ENCODE results near the gene SCUBE1.

Gene SCUBE1

GRCh38 chr22:43211941-43212433 lies 131.2 kb downstream of the SCUBE1 start:
- TF ChIP-seq ZNF70 (CRISPR knock-in tag; IDR thresholded peaks at IDR 0.05) (no peak), SNAI2 (CRISPR knock-in tag; IDR thresholded peaks at IDR 0.05) (no peak), ZNF565 (CRISPR knock-in tag; conservative IDR thresholded peaks at IDR 0.05; ENCODE audit: low read depth) (no peak), TCF4 (CRISPR knock-in tag; IDR thresholded peaks at IDR 0.05; ENCODE audit: borderline replicate concordance) (no peak), PATZ1 (CRISPR knock-in tag; IDR thresholded peaks at IDR 0.05; ENCODE audit: borderline replicate concordance) (no peak), ARNTL (CRISPR knock-in tag; IDR thresholded peaks at IDR 0.05; ENCODE audit: borderline replicate concordance, low read depth) (no peak), POU6F1 (CRISPR knock-in tag; IDR thresholded peaks at IDR 0.05; ENCODE audit: borderline replicate concordance, low read depth) (no peak), BACH2 (CRISPR knock-in tag; IDR thresholded peaks at IDR 0.05; ENCODE audit: borderline replicate concordance) (no peak), RARB (CRISPR knock-in tag; IDR thresholded peaks at IDR 0.05) (no peak), ZFP30 (CRISPR knock-in tag; IDR thresholded peaks at IDR 0.05) (no peak), ZFP3 (CRISPR knock-in tag; IDR thresholded peaks at IDR 0.05) (no peak), ZNF8 (CRISPR knock-in tag; IDR thresholded peaks at IDR 0.05) (no peak)
- TF ChIP-seq, protein P1, sequence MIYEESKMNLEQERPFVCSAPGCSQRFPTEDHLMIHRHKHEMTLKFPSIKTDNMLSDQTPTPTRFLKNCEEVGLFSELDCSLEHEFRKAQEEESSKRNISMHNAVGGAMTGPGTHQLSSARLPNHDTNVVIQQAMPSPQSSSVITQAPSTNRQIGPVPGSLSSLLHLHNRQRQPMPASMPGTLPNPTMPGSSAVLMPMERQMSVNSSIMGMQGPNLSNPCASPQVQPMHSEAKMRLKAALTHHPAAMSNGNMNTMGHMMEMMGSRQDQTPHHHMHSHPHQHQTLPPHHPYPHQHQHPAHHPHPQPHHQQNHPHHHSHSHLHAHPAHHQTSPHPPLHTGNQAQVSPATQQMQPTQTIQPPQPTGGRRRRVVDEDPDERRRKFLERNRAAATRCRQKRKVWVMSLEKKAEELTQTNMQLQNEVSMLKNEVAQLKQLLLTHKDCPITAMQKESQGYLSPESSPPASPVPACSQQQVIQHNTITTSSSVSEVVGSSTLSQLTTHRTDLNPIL (CRISPR knock-in tag; IDR thresholded peaks at IDR 0.05; ENCODE audit: low read depth) = no peak
- TF ChIP-seq, protein P2, sequence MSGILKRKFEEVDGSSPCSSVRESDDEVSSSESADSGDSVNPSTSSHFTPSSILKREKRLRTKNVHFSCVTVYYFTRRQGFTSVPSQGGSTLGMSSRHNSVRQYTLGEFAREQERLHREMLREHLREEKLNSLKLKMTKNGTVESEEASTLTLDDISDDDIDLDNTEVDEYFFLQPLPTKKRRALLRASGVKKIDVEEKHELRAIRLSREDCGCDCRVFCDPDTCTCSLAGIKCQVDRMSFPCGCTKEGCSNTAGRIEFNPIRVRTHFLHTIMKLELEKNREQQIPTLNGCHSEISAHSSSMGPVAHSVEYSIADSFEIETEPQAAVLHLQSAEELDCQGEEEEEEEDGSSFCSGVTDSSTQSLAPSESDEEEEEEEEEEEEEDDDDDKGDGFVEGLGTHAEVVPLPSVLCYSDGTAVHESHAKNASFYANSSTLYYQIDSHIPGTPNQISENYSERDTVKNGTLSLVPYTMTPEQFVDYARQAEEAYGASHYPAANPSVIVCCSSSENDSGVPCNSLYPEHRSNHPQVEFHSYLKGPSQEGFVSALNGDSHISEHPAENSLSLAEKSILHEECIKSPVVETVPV (CRISPR knock-in tag; IDR thresholded peaks at IDR 0.05) = no peak
- no peak for ATAC-seq

GRCh38 chr22:43210631-43211515 lies 132.3 kb downstream of the SCUBE1 start:
- ATAC-seq = no peak
- TF ChIP-seq ISL1 (CRISPR knock-in tag; IDR thresholded peaks at IDR 0.05) = no peak
- TF ChIP-seq PATZ1 (CRISPR knock-in tag; IDR thresholded peaks at IDR 0.05; ENCODE audit: borderline replicate concordance) = no peak
- TF ChIP-seq ZFP30 (CRISPR knock-in tag; IDR thresholded peaks at IDR 0.05) = no peak
- TF ChIP-seq BACH2 (CRISPR knock-in tag; IDR thresholded peaks at IDR 0.05; ENCODE audit: borderline replicate concordance) = no peak
- no peak for TF ChIP-seq RARB (CRISPR knock-in tag; IDR thresholded peaks at IDR 0.05)
- TF ChIP-seq ZC3H10 (CRISPR knock-in tag; IDR thresholded peaks at IDR 0.05) = no peak

GRCh38 chr22:43209971-43210370 lies 133.2 kb downstream of the SCUBE1 start:
- no peak for TF ChIP-seq ZNF70 (CRISPR knock-in tag; IDR thresholded peaks at IDR 0.05)
- TF ChIP-seq GLIS3 (CRISPR knock-in tag; IDR thresholded peaks at IDR 0.05) = no peak
- TF ChIP-seq PATZ1 (CRISPR knock-in tag; IDR thresholded peaks at IDR 0.05; ENCODE audit: borderline replicate concordance) = no peak
- no peak for TF ChIP-seq ZNF8 (CRISPR knock-in tag; IDR thresholded peaks at IDR 0.05)
- ATAC-seq = no peak

Data from SK-N-SH treated with all-trans-retinoic acid at 6 μM for 48 hours (cell line).